PFSK-1 (cell line): ENCODE measurements around the gene GLI1.

Experiments used
- FOXP2 ChIP-seq: optimal IDR thresholded peaks from 2 replicates; pipeline ENCODE3; 2011; ENCODE audit warnings: borderline replicate concordance, control low read depth, inconsistent platforms; ENCODE audit not compliant: insufficient read depth; ENCODE audit errors: extremely low read length, extremely low read depth
- POLR2AphosphoS5 ChIP-seq: IDR thresholded peaks from 2 replicates; pipeline ENCODE4 v1.6.1; 2012; ENCODE audit warnings: low read depth, mild to moderate bottlenecking, control low read depth, low read length, moderate library complexity
- SIN3A ChIP-seq: IDR thresholded peaks from 2 replicates; pipeline ENCODE4 v1.6.1; 2012; ENCODE audit warnings: mild to moderate bottlenecking, low read length, moderate library complexity, borderline replicate concordance; ENCODE audit not compliant: insufficient read depth
- TAF1 ChIP-seq: IDR thresholded peaks from 2 replicates; pipeline ENCODE4 v1.6.1; 2012; ENCODE audit warnings: low read length, control low read depth, borderline replicate concordance; ENCODE audit not compliant: insufficient read depth
- TF ChIP-seq, protein P1 (sequence below), 2 experiments: IDR thresholded peaks; 2 replicates each; pipeline versions ENCODE4 v1.6.1 to v1.8.0; 2011 to 2012; ENCODE audit warnings: low read depth in 2 of 2, low read length in 2 of 2, control low read depth in 1 of 2, inconsistent platforms in 1 of 2, mild to moderate bottlenecking in 1 of 2, moderate library complexity in 1 of 2; ENCODE audit not compliant: insufficient read depth in 1 of 2

Gene GLI1

GRCh38 chr12:57458665-57459054, 925 bp upstream of the GLI1 start:
- no peak for TF ChIP-seq FOXP2
- TF ChIP-seq TAF1 = no peak
- TF ChIP-seq, protein P1, sequence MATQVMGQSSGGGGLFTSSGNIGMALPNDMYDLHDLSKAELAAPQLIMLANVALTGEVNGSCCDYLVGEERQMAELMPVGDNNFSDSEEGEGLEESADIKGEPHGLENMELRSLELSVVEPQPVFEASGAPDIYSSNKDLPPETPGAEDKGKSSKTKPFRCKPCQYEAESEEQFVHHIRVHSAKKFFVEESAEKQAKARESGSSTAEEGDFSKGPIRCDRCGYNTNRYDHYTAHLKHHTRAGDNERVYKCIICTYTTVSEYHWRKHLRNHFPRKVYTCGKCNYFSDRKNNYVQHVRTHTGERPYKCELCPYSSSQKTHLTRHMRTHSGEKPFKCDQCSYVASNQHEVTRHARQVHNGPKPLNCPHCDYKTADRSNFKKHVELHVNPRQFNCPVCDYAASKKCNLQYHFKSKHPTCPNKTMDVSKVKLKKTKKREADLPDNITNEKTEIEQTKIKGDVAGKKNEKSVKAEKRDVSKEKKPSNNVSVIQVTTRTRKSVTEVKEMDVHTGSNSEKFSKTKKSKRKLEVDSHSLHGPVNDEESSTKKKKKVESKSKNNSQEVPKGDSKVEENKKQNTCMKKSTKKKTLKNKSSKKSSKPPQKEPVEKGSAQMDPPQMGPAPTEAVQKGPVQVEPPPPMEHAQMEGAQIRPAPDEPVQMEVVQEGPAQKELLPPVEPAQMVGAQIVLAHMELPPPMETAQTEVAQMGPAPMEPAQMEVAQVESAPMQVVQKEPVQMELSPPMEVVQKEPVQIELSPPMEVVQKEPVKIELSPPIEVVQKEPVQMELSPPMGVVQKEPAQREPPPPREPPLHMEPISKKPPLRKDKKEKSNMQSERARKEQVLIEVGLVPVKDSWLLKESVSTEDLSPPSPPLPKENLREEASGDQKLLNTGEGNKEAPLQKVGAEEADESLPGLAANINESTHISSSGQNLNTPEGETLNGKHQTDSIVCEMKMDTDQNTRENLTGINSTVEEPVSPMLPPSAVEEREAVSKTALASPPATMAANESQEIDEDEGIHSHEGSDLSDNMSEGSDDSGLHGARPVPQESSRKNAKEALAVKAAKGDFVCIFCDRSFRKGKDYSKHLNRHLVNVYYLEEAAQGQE (IDR thresholded peaks at IDR 0.05; ENCODE audit: insufficient read depth in 1 of 2, low read depth in 2 of 2, low read length in 2 of 2) = no peak
- no peak for TF ChIP-seq SIN3A
- no peak for TF ChIP-seq POLR2AphosphoS5

DNA sequence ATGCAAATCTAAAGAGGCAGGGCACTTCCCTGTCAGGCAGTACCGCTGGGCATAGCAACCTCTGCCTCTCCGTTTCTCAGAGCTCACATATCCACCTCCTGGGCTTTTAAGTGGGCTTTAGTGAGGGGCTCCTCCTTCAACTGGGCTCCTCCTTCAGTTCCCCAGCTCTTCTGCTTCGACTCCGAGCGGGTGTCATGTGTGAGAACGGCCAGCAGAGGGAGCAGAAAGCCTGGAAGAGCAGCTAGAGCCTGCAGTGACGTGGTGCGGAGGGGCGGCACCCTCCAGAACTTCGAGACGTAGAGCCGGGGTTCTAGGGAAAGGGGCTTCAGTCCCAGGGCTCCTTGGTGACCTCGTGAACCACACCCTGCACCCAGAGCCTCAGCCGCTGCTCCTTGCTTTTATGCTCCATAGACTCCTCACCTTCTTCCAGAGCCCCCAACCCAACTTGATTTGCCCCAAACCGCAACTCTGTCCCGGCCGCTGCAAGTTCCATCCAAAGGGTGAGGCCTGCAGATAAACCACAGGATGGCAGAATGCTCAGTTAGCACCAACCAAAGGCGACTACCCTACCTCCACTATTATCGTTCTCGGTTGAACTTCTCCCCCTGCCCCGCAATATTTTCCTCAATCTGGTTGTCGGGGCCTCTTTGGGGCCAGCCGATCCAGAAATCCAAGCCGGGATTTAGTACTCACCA, 383 bp upstream of the GLI1 start:
- 0 out of 2 replicates have a peak, but pooled peaks have one; percentile 46 for TF ChIP-seq TAF1
- no peak for TF ChIP-seq SIN3A
- TF ChIP-seq FOXP2 = no peak
- TF ChIP-seq, protein P1 (IDR thresholded peaks at IDR 0.05; ENCODE audit: insufficient read depth in 1 of 2, low read depth in 2 of 2, low read length in 2 of 2) = no peak
- peak; percentile 38; the same call in 1 of the 2 replicates for TF ChIP-seq POLR2AphosphoS5

DNA sequence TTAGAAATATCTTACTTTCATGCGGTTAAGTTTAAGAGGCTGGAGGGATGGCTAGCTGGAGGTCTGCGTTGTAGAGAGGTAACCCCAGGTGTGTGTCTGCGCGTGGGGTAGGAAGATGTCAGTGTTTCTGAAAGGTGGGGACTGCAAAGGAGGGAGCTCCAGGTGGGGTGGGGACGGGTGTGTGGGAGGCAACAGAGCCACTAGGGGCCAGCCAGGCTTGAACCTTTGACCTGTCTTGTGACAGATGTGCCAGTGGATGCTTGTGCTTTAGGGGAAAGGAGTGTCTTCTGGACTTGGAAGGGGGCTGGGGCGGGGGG, 841 bp downstream of the GLI1 start:
- TF ChIP-seq POLR2AphosphoS5 (no peak), FOXP2 (no peak), SIN3A (no peak)
- TF ChIP-seq, protein P1 (IDR thresholded peaks at IDR 0.05; ENCODE audit: insufficient read depth in 1 of 2, low read depth in 2 of 2, low read length in 2 of 2) = no peak

GRCh38 chr12:57460841-57461275, 1.3 kb downstream of the GLI1 start:
- TF ChIP-seq, protein P1 (IDR thresholded peaks at IDR 0.05; ENCODE audit: insufficient read depth in 1 of 2, low read depth in 2 of 2, low read length in 2 of 2) = no peak
- no peak for TF ChIP-seq TAF1
- no peak for TF ChIP-seq FOXP2
- no peak for TF ChIP-seq SIN3A
- no peak for TF ChIP-seq POLR2AphosphoS5
